SH-SY5Y (cell line): ENCODE results near the gene ZNF502.

Source experiments
- GATA2 ChIP-seq: IDR thresholded peaks from 2 replicates; pipeline ENCODE4 v1.6.1; 2011; ENCODE audit warnings: mild to moderate bottlenecking, low read depth, low read length
- GATA3 ChIP-seq: IDR thresholded peaks from 2 replicates; pipeline ENCODE4 v1.6.1; 2011; ENCODE audit warnings: low read depth, mild to moderate bottlenecking, low read length, moderate library complexity

Gene ZNF502

DNA sequence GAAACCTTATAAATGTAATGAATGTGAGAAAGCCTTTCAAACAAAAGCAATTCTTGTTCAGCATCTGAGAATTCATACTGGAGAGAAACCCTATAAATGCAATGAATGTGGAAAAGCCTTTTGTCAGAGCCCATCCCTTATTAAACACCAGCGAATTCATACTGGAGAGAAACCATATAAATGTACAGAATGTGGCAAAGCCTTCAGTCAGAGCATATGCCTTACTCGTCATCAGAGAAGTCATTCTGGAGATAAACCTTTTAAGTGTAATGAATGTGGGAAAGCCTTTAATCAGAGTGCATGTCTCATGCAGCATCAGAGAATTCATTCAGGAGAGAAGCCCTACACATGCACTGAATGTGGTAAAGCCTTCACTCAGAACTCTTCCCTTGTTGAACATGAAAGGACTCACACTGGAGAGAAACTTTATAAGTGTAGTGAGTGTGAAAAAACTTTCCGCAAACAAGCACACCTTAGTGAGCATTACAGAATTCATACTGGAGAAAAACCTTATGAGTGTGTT is 22.2 kb downstream of the ZNF502 start:
- no peak for TF ChIP-seq GATA2

GRCh38 chr3:44761101-44761423 is 48.6 kb downstream of the ZNF502 start:
- TF ChIP-seq GATA3: no peak
- TF ChIP-seq GATA2: no peak

DNA sequence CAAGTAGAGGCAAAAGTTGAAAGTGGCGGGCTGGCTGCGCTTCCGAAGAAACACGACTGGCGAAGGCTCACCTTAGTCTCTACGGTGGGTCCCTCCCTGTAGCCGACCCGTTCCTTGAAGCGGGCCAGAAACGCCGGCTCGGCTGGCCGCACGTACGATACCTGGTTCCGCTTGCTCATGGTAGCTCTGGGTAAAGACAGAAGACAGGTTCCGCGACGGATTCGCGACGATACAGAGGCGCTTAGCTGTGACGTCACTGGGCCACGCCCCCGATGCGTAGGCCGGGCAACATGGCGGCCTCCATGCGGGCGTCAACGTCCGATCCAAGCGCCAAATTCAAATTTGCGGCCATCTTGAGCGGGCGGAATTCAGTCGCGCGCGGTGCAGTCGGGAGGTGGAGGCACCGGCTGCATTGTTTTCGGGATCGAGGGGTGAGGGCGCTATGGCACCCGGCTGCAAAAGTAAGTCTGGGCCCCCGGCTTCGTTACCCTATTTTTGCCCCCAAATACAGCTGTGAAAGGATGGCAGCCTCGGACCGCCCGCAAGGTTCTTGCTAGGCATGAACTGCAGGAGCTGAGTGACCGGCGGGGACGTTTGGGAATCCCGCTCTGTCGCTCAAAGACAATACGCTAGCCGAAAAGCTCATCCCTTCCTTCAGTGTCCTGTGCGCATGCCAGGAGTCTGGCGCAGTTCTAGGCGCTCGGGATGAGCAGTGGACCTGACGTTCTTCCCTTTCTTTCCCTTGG is 49.1 kb downstream of the ZNF502 start, which contains the start of the genes KIAA1143 and KIF15:
TSS of gene KIAA1143 (minus strand) at position 196 of the 746 bp plus-strand sequence. CDS start at position 179, 17 bp downstream.
TSS of gene KIF15 (plus strand) at position 371 of the 746 bp plus-strand sequence. CDS start at position 443, 72 bp downstream.
- TF ChIP-seq GATA3: no peak

DNA sequence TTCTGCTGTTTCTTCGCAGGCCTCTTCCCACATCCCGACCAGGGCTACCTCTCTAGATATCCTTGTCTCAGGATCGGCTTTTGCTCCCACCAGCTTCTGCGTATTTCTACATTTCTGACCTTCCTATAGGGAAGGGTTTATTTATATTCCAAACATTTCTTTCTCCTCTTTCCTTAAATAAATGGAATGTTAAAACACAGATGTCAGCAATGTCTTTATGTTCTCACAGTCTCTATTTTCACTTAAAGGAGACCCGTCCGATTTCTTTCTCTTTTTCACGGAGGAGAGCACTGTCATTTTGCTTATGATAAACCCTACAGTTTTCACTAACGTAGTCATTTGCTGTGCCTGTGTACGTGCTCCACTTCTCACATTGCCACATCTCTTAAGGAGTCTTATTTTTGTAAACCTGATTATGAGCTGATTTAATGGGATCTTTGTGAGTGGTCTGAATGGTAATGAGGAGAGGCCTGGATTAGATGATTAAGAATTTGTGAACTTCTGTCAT is 49.8 kb downstream of the ZNF502 start:
- TF ChIP-seq GATA2: no peak
- no peak for TF ChIP-seq GATA3

DNA sequence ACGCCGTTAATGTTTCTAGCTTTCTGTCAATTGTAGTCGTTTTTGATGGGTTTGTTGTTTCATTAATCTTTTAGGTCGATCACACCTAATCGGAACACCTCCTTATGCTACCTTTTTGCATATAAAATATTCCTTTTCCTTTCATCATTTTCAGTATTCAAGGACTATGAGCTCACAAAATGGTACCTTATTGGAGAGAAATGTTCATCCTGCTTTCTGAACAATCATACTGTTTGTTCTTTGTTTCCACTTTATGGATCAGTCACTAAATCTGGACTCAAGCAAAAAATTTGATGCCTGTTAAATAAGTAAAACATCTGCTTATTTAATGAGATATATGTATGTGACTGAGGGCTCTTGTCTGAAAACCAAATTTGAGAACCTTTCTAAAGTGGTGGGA is 50.2 kb downstream of the ZNF502 start:
- TF ChIP-seq GATA2 (no peak), GATA3 (no peak)

GRCh38 chr3:44764248-44764647 is 51.8 kb downstream of the ZNF502 start:
- TF ChIP-seq GATA3 (no peak), GATA2 (no peak)

DNA sequence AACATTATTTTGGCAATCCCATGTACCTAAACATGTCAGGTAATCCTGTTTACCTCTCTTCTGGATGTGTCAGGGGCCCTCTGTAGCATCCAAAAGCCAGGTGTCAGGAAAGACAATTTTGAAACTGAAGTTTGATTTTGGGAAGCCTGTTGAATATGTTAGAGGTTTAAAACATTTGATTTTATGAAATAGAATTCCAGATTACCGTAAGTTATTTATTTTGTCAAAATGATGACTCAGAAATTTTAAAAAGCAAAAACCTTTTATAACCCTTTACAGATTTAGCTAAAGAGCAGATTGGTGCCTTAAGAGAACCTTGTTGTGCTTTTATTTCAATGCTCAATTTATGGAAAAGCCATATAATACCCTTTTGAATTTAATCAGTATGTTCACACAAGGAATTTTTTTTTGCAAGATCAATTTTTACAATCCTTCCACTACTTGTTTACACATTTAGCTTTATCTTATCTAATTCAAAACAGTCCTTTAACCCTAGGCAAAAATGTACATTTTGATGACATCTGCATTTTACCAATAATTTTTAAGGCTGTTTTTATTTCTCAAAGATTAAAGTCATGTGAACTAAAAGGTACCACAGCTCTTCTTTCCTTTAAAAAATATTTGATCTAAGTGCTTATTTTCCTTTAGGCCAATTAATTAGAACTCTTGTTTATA is 59.1 kb downstream of the ZNF502 start:
- TF ChIP-seq GATA3: no peak
- no peak for TF ChIP-seq GATA2

DNA sequence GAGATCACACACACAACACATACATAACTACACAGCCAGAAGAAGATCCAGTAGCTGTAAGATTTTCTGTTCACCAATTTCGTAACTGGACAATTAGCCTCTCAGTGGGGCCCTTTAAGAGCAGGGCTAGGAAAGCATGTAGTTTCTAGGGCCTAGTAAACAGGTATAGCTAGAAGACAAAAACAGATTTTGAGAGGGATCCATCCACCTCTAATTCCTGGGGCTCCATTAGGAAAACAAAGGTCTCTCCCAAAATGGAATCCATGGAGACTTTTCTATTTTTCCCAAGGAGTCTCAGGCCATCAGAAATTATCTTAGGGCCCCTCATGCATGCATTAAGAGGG is 59.6 kb downstream of the ZNF502 start:
- TF ChIP-seq GATA3: no peak
- TF ChIP-seq GATA2: no peak
